SK-N-MC (cell line): ENCODE measurements around the gene PTPRN.

Source experiments
- DNase-seq: peaks from one replicate; pipeline ENCODE4 v3.0.0-alpha.2; 2011; ENCODE audit warnings: low read depth, low spot score
- H3K27ac ChIP-seq: fragments of 200-600 bp; sonication (generic); 2 replicates; pipeline ENCODE4 v1.5.1; 2016; ENCODE audit warnings: mixed run types
- H3K36me3 ChIP-seq: fragments of 200-600 bp; sonication (generic); 2 replicates; pipeline ENCODE4 v1.6.1; 2017; ENCODE audit warnings: antibody characterized with exemption, low read length, mixed read lengths; ENCODE audit not compliant: insufficient read depth
- H3K4me3 ChIP-seq: fragments of 200-600 bp; sonication (generic); 2 replicates; pipeline ENCODE4 v1.5.1; 2016
- H3K9ac ChIP-seq: fragments of 200-600 bp; sonication (generic); 2 replicates; pipeline ENCODE4 v1.8.0; 2017; ENCODE audit warnings: mixed run types, mixed read lengths; ENCODE audit not compliant: insufficient read length
- H3K9me3 ChIP-seq: fragments of 200-600 bp; sonication (generic); 2 replicates; pipeline ENCODE4 v1.6.1; 2017; ENCODE audit warnings: low read depth, mild to moderate bottlenecking, antibody characterized with exemption, low read length, moderate library complexity, mixed read lengths
- EZH2 ChIP-seq: fragments of 200-600 bp; sonication (generic); IDR thresholded peaks from one replicate; pipeline ENCODE4 v1.6.1; 2017; ENCODE audit warnings: antibody characterized with exemption
- FOXP2 ChIP-seq: optimal IDR thresholded peaks from 2 replicates; pipeline ENCODE3; 2011; ENCODE audit warnings: mild to moderate bottlenecking, moderate library complexity; ENCODE audit not compliant: insufficient read depth; ENCODE audit errors: extremely low read length, control extremely low read depth
- POLR2AphosphoS5 ChIP-seq: IDR thresholded peaks from 2 replicates; pipeline ENCODE4 v1.6.1; 2012; ENCODE audit warnings: mild to moderate bottlenecking, low read depth, low read length, borderline replicate concordance

The PTPRN gene

GRCh38 chr2:219279151-219279915 lies 29.9 kb downstream of the PTPRN start, which contains the start of gene DNAJB2:
Gene DNAJB2, plus strand, starts transcription at chr2:219279366. Its CDS starts 468 bp downstream, at chr2:219279834.
- H3K9ac ChIP-seq: peak within 1 kb of the TSS; percentile 73
- H3K4me3 ChIP-seq: peak within 1 kb of the TSS; percentile 83
- peaks cover 4% of the 10 kb centered on the region; the same call in 1 of the 2 replicates for H3K36me3 ChIP-seq
- peak within 1 kb of the TSS; percentile 89 for H3K27ac ChIP-seq
- peak; percentile 79 for DNase-seq
- H3K9me3 ChIP-seq: no peaks in the 10 kb centered on the region
- TF ChIP-seq EZH2: no peak
- TF ChIP-seq POLR2AphosphoS5: no peak; the same call in 1 of the 2 replicates
- TF ChIP-seq FOXP2: peak; percentile 91

GRCh38 chr2:219278655-219279150 lies 30.5 kb downstream of the PTPRN start:
- Histone ChIP-seq H3K4me3 (peak overlapping the region; percentile 83), H3K9ac (peak overlapping the region; percentile 72), H3K9me3 (no peaks in the 10 kb centered on the region), H3K27ac (peak overlapping the region; percentile 89), H3K36me3 (peaks cover 4% of the 10 kb centered on the region; the same call in 1 of the 2 replicates)
- DNase-seq: no peak
- TF ChIP-seq FOXP2: no peak
- TF ChIP-seq POLR2AphosphoS5: no peak
- TF ChIP-seq EZH2: no peak

- TF ChIP-seq EZH2 (no peak), FOXP2 (no peak), POLR2AphosphoS5 (no peak)
- H3K4me3 ChIP-seq: peak overlapping the region; percentile 83
- DNase-seq: peak; percentile 34
Measured at GRCh38 chr2:219277703-219278654, 31.2 kb downstream of the PTPRN start.

GRCh38 chr2:219274361-219274921 lies 34.8 kb downstream of the PTPRN start:
- peak overlapping the region; percentile 48 for H3K9ac ChIP-seq
- no peaks in the 10 kb centered on the region for H3K9me3 ChIP-seq
- TF ChIP-seq POLR2AphosphoS5 (no peak), EZH2 (no peak), FOXP2 (no peak)
- no peak overlapping the region for H3K27ac ChIP-seq
- no peaks in the 10 kb centered on the region for H3K36me3 ChIP-seq
- DNase-seq: no peak
- no peak overlapping the region for H3K4me3 ChIP-seq

More at GRCh38 chr2:219277703-219278654, 31.2 kb downstream of the PTPRN start:
- peaks cover 4% of the 10 kb centered on the region; the same call in 1 of the 2 replicates for H3K36me3 ChIP-seq
- peak overlapping the region; percentile 89 for H3K27ac ChIP-seq
- H3K9ac ChIP-seq: peak overlapping the region; percentile 72
- H3K9me3 ChIP-seq: no peaks in the 10 kb centered on the region

- Histone ChIP-seq H3K27ac (no peak overlapping the region), H3K4me3 (no peak overlapping the region), H3K36me3 (no peaks in the 10 kb centered on the region), H3K9ac (no peak overlapping the region), H3K9me3 (no peaks in the 10 kb centered on the region)
- DNase-seq: no peak
- no peak for TF ChIP-seq FOXP2
- no peak for TF ChIP-seq EZH2
- no peak for TF ChIP-seq POLR2AphosphoS5
Measured at GRCh38 chr2:219273937-219274336, 35.3 kb downstream of the PTPRN start.

- H3K9ac ChIP-seq: no peak overlapping the region
- H3K4me3 ChIP-seq: no peak overlapping the region
- TF ChIP-seq FOXP2 (no peak), POLR2AphosphoS5 (no peak), EZH2 (no peak)
- no peak for DNase-seq
- no peak overlapping the region for H3K27ac ChIP-seq
- no peaks in the 10 kb centered on the region for H3K36me3 ChIP-seq
- H3K9me3 ChIP-seq: no peaks in the 10 kb centered on the region
Measured at GRCh38 chr2:219272995-219273394, 36.2 kb downstream of the PTPRN start.

GRCh38 chr2:219272356-219272755 lies 36.8 kb downstream of the PTPRN start:
- TF ChIP-seq FOXP2 (no peak), EZH2 (no peak), POLR2AphosphoS5 (no peak)
- H3K9ac ChIP-seq: no peak overlapping the region

More at GRCh38 chr2:219272356-219272755, 36.8 kb downstream of the PTPRN start:
- no peaks in the 10 kb centered on the region for H3K9me3 ChIP-seq
- no peak overlapping the region for H3K4me3 ChIP-seq
- no peak for DNase-seq
- no peaks in the 10 kb centered on the region for H3K36me3 ChIP-seq
- no peak overlapping the region for H3K27ac ChIP-seq
